GM12864 (cell line): Measurements from ENCODE around the gene PTEN.

Experiments used
- DNase-seq: peaks from one replicate; pipeline ENCODE4 v3.0.0-alpha.2; 2011; ENCODE audit warnings: low read depth
- H3K4me3 ChIP-seq: 2 replicates; pipeline ENCODE4 v1.5.1; 2011; ENCODE audit warnings: mild to moderate bottlenecking, low read depth, low read length, control low read depth
- TF ChIP-seq, protein P1 (sequence below): IDR thresholded peaks from 2 replicates; pipeline ENCODE4 v1.5.1; 2011; ENCODE audit warnings: low read depth, mild to moderate bottlenecking, moderate library complexity, low read length, control low read depth, inconsistent platforms; ENCODE audit errors: missing control alignments

PTEN gene

DNA sequence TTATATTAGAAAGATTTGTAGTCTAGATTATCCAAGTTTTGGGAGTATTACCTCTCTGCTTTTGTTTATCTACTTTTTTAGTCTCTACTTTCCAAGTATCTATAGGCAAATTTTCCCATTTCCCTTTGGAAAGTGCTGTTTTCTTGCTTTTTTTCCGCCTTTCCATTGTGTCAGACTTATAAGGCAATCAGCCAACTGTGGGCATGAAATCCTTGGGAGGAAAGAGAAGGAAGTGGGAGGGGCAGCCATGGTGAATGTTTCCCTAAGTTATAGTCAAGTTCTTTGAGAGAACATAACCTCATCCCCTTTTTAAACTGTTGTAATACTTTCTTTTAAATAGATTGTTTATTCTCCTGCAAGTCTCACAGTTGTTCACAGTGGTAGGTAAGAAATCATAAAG lies 52.6 kb downstream of the PTEN start:
- H3K4me3 ChIP-seq, result no peak overlapping the region
- DNase-seq, result no peak
- TF ChIP-seq, protein P1, sequence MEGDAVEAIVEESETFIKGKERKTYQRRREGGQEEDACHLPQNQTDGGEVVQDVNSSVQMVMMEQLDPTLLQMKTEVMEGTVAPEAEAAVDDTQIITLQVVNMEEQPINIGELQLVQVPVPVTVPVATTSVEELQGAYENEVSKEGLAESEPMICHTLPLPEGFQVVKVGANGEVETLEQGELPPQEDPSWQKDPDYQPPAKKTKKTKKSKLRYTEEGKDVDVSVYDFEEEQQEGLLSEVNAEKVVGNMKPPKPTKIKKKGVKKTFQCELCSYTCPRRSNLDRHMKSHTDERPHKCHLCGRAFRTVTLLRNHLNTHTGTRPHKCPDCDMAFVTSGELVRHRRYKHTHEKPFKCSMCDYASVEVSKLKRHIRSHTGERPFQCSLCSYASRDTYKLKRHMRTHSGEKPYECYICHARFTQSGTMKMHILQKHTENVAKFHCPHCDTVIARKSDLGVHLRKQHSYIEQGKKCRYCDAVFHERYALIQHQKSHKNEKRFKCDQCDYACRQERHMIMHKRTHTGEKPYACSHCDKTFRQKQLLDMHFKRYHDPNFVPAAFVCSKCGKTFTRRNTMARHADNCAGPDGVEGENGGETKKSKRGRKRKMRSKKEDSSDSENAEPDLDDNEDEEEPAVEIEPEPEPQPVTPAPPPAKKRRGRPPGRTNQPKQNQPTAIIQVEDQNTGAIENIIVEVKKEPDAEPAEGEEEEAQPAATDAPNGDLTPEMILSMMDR, result no peak

DNA sequence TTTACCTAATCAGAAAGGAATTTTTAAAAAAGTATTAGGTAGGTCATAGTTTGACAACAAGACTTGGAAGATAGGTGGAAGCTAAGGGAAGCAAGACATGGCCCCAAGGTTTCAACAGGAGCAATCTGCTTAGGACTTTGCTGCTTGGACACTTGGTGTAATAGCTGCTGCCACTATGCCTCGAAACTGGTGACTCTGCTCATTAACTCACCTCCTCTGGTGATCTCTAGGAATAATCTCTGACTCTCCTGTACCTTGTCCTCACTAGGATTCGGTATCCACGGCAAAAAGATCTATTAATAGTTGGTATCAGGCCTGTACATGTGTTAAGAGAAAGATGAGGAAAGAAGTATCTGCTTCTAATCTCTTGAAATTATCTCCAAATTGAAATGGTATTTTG lies 53.1 kb downstream of the PTEN start:
- no peak overlapping the region for H3K4me3 ChIP-seq
- TF ChIP-seq, protein P1, result no peak
- DNase-seq, result no peak

DNA sequence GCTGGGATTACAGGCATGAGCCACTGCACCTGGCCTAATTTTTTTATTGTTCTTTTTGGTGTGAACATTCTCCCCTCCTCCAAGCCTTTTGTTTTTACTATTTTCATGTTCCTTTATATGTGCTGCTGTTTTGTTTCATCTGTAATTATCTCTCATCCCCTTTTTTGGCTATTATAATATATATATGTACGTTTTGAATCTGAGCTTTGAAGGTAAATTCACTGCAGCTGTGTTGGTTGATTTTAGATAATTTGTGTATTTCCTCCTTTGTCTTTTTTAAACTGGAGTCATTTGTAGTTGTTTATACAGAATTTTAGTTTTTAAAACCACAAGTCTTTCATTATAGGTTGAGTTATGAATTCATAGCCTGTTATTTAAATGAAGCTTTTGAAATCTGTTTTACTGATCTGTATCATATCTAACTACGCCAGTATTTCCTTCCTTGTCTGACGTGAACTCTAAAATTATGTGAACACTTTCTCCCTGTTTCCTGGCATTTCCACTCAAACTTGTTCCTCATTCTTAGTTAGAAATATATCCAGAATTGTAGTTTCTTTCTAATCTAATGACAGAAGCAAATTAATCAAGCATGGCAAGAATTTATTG lies 54.9 kb downstream of the PTEN start:
- TF ChIP-seq, protein P1, result no peak
- DNase-seq, result no peak
- H3K4me3 ChIP-seq, result no peak overlapping the region

DNA sequence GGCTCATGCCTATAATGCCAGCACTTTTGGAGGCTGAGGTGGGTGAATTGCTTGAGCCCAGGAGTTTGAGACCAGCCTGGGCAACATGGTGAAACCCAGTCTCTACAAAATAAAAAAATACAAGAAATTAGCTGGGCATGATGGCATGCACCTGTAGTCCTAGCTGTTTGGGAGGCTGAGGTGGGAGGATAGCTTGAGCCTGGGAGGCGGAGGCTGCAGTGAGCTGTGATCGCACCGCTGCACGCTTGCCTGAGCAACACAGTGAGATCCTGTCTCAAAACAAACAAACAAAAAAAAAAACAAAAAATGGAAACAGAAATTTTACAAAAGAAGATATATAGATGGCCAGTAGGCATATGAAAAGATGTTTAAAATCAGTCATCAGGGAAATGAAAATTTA lies 57.1 kb downstream of the PTEN start:
- no peak for DNase-seq
- no peak overlapping the region for H3K4me3 ChIP-seq
- TF ChIP-seq, protein P1, result no peak

DNA sequence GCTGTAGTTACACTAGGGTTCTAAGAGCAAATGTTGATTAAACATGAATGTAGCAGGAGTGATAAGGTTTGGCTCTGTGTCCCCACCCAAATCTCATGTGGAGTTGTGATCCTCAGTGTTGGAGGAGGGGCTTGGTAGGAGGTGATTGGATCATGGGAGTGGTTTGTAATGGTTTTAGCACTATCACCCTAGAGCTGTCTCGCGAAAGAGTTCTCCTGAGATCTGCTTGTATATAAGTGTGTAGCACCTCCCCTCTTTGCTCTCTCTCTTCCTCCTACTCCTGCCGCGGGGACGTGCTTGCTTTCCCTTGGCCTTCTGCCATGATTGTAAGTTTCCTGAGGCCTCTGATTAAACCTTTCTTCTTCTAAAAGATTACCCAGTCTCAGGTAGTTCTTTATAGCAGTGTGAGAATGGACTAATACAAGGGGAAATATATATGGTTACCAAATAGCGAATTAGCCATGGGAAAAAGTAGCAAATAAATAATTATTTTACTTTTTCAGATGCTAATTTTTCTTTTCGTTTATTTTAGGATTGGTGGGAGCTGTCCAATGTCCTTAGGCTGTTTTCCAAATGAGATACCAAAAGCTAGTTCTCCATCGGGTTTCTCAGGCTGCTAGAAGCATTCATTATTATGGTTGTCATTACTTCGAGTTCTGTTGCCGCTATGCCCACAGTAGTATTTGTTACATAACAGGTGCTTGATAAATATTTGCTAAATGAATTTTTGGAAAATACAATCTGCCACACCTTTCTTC lies 58.7 kb downstream of the PTEN start:
- TF ChIP-seq, protein P1, result no peak
- no peak for DNase-seq
- no peak overlapping the region for H3K4me3 ChIP-seq

DNA sequence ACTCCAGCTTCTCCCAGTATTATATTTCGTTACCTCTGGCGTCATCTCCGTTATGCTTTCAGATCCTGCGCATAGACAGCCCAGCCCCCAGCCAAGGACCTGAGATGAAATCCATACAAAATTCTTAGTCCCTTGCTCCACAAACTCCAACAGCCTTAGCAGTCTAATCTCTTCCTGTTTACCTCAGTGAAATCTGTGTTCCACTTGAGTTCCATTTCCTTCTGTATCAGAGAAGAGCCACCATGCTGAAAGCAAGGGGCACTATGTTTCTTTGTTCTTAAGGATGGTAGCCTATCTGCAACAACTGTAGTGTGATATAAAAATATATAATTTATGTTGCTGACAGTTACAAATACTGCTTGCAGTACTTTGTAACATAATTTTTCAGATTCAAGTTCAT lies 59.8 kb downstream of the PTEN start:
- TF ChIP-seq, protein P1, result no peak
- no peak for DNase-seq
- no peak overlapping the region for H3K4me3 ChIP-seq

DNA sequence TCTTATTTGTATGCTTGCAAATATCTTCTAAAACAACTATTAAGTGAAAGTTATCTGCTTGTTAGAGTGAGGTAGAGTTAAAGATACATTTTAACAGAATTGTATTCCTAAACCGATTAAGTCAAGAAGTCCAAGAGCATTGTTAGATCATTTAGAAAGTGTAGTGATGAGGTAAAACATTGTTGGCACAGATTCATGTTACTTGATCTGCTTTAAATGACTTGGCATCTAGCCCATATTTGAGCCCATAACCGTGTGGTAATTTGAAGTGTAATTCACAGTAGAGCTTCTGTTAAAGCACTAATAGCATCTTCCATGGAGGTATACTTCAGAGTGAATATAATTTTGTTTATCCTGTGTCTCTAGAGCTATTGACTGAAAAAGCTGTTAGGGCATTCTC lies 62.1 kb downstream of the PTEN start:
- TF ChIP-seq, protein P1, result no peak
- H3K4me3 ChIP-seq, result no peak overlapping the region
- DNase-seq, result no peak
